CD8-positive, alpha-beta memory T cell (primary cell): ENCODE measurements around the gene RGCC. TPM values are rescaled to one million over a fixed set of nuclear protein-coding genes. Genes with fewer than 3 reads are reported as not detected.

ENCODE experiments used
- CTCF ChIA-PET: fragments of 350-600 bp; sonication (Branson Sonifier 250); formaldehyde crosslinking; loops from one replicate; lab custom pipeline; 2021; ENCODE audit warnings: antibody characterized with exemption; lab: Charles Lee
- POLR2A ChIA-PET: fragments of 350-600 bp; sonication (Branson Sonifier 250); formaldehyde crosslinking; loops from one replicate; lab custom pipeline; 2021; ENCODE audit warnings: antibody characterized with exemption; lab: Charles Lee
- DNase-seq, 5 donors: peaks; one replicate each; pipeline versions ENCODE4 v3.0.0 to v3.0.0-alpha.2; 2020 to 2022; ENCODE audit warnings: mixed read lengths in 1 of 5
- H3K27ac ChIP-seq: one replicate; pipeline ENCODE4 v1.7.0; 2013; ENCODE audit warnings: low read depth, mild to moderate bottlenecking, low read length, moderate library complexity
- H3K27me3 ChIP-seq: 2 replicates; pipeline ENCODE4 v1.7.0; 2013; ENCODE audit warnings: low read length, mild to moderate bottlenecking; ENCODE audit not compliant: insufficient read depth, poor library complexity, severe bottlenecking
- H3K36me3 ChIP-seq: 2 replicates; pipeline ENCODE4 v1.7.0; 2013; ENCODE audit warnings: mild to moderate bottlenecking, low read length, moderate library complexity; ENCODE audit not compliant: insufficient read depth
- H3K4me1 ChIP-seq: 2 replicates; pipeline ENCODE4 v1.7.0; 2013; ENCODE audit warnings: mild to moderate bottlenecking, low read length, moderate library complexity; ENCODE audit not compliant: insufficient read depth
- H3K4me3 ChIP-seq: 2 replicates; pipeline ENCODE4 v1.7.0; 2013; ENCODE audit warnings: mild to moderate bottlenecking, low read length
- H3K9me3 ChIP-seq: 2 replicates; pipeline ENCODE4 v1.7.0; 2013; ENCODE audit warnings: mild to moderate bottlenecking, low read length
- H3K27ac Mint-ChIP-seq, 8 donors: one replicate each; pipeline ENCODE4 v1.8.0; 2020 to 2021; ENCODE audit warnings: mixed read lengths in 8 of 8, mild to moderate bottlenecking in 6 of 8, inconsistent platforms in 3 of 8, moderate library complexity in 3 of 8
- H3K27me3 Mint-ChIP-seq, 2 donors: one replicate each; pipeline ENCODE4 v1.8.0; 2020 to 2021; ENCODE audit warnings: mixed read lengths in 2 of 2, mild to moderate bottlenecking in 1 of 2, moderate library complexity in 1 of 2
- H3K36me3 Mint-ChIP-seq, 3 donors: one replicate each; pipeline ENCODE4 v1.8.0; 2020 to 2021; ENCODE audit warnings: mixed read lengths in 3 of 3, inconsistent platforms in 1 of 3, mild to moderate bottlenecking in 1 of 3
- H3K4me1 Mint-ChIP-seq, 3 donors: one replicate each; pipeline ENCODE4 v1.8.0; 2020 to 2021; ENCODE audit warnings: mixed read lengths in 3 of 3, inconsistent platforms in 1 of 3, mild to moderate bottlenecking in 1 of 3
- H3K4me3 Mint-ChIP-seq, 7 donors: one replicate each; pipeline ENCODE4 v1.8.0; 2020 to 2021; ENCODE audit warnings: mixed read lengths in 7 of 7, mild to moderate bottlenecking in 6 of 7, moderate library complexity in 4 of 7, inconsistent platforms in 2 of 7
- H3K9me3 Mint-ChIP-seq, 5 donors: one replicate each; pipeline ENCODE4 v1.8.0; 2020 to 2022; ENCODE audit warnings: mixed read lengths in 5 of 5, mild to moderate bottlenecking in 3 of 5, moderate library complexity in 2 of 5, inconsistent platforms in 1 of 5
- polyA plus RNA-seq: library from polyadenylated mRNA; unstranded; fragments of 300-500 nt; fragmentation: Illumina TruSeq; gene quantifications from one replicate; pipeline ENCODE4 v1.2.3, GENCODE V29; 2021
- total RNA-seq, 2 experiments: library from RNA; stranded (reverse); gene quantifications; one replicate each; pipeline ENCODE4 v1.2.3, GENCODE V29; 2021

The RGCC gene
- total and polyA plus RNA-seq, 3 experiments from 2014 or later: 83.0 to 110 (median 107) TPM

GRCh38 chr13:41491436-41491835 lies 34.1 kb downstream of the RGCC start:
- POLR2A ChIA-PET: interaction anchor here (0.8 to 1.7 kb wide), 2 partner anchors 26 to 34 kb away, joined by 3 to 5 read pairs; no protein-coding TSS in a partner anchor
- Histone ChIP-seq H3K27ac (no peak overlapping the region), H3K4me3 (no peak overlapping the region), H3K9me3 (peaks cover 2% of the 10 kb centered on the region), H3K4me1 (peaks cover 69% of the 10 kb centered on the region), H3K27me3 (no peaks in the 10 kb centered on the region), H3K36me3 (no peaks in the 10 kb centered on the region)
- Mint-ChIP-seq H3K27me3 (no peaks in the 10 kb centered on the region), H3K9me3 (peaks cover 0 to 2% (median 0%) of the 10 kb centered on the region in 5 donors), H3K4me3 (peak overlapping the region in 3 of 7 donors; percentile 27 to 82 (median 68)), H3K27ac (peak overlapping the region; percentile 70 to 99 (median 98)), H3K36me3 (peaks cover 0 to 5% (median 2%) of the 10 kb centered on the region in 3 donors), H3K4me1 (peaks cover 49 to 59% (median 53%) of the 10 kb centered on the region in 3 donors)
- CTCF ChIA-PET: interaction anchor here (1.1 to 2.3 kb wide), 4 partner anchors 8 to 33 kb away, joined by 4 to 7 read pairs (median 6); no protein-coding TSS in a partner anchor
- no peak for DNase-seq

- Mint-ChIP-seq H3K9me3 (no peaks in the 10 kb centered on the region), H3K27me3 (no peaks in the 10 kb centered on the region), H3K4me3 (peak overlapping the region; percentile 13 to 86 (median 76)), H3K27ac (peak overlapping the region; percentile 95 to 99 (median 98)), H3K4me1 (peaks cover 52 to 68% (median 65%) of the 10 kb centered on the region in 3 donors), H3K36me3 (no peaks in the 10 kb centered on the region)
- CTCF ChIA-PET: interaction anchor here (1.1 to 2.3 kb wide), 4 partner anchors 12 to 34 kb away, joined by 3 to 7 read pairs (median 6); no protein-coding TSS in a partner anchor
- peaks cover 72% of the 10 kb centered on the region for H3K4me1 ChIP-seq
- no peaks in the 10 kb centered on the region for H3K36me3 ChIP-seq
- peak in 3 of 5 donors; percentile 60 to 73 (median 63) for DNase-seq
- H3K4me3 ChIP-seq: peak overlapping the region; percentile 46
- peak overlapping the region; percentile 65 for H3K27ac ChIP-seq
- H3K27me3 ChIP-seq: no peaks in the 10 kb centered on the region
- no peaks in the 10 kb centered on the region for H3K9me3 ChIP-seq
- POLR2A ChIA-PET: interaction anchor here (0.9 to 1.9 kb wide), 4 partner anchors 28 to 34 kb away, joined by 3 to 10 read pairs (median 5); no protein-coding TSS in a partner anchor
Measured at GRCh38 chr13:41492432-41493260, 35.3 kb downstream of the RGCC start.

DNA sequence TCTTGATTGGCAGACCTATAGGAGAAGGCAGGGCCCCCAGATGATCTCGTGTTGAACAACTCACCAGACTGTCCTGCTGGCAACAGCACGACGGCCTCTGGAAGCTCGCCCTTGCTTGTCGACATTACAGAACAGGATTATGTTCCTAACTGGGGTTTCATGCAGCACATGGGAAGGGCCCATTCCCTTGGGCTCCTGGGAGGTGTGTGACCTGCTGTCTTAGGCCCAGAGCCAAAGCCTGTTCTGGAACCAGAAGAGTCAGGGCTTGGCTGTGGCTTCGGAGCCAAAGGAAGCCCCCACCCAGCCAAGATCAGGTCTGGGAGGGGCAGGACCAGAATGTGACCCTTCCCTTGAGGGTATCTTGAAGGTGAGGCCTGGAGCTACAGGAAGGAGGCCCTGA lies 36.9 kb downstream of the RGCC start:
- Histone ChIP-seq H3K4me3 (no peak overlapping the region), H3K4me1 (peaks cover 74% of the 10 kb centered on the region), H3K9me3 (no peaks in the 10 kb centered on the region), H3K36me3 (no peaks in the 10 kb centered on the region), H3K27me3 (no peaks in the 10 kb centered on the region), H3K27ac (no peak overlapping the region)
- CTCF ChIA-PET: interaction anchor here (0.9 to 1.8 kb wide), 3 partner anchors 10 to 36 kb away, joined by 3 to 7 read pairs (median 5); no protein-coding TSS in a partner anchor
- H3K9me3 Mint-ChIP-seq: no peaks in the 10 kb centered on the region
- H3K27ac Mint-ChIP-seq: peak overlapping the region in 7 of 8 donors; percentile 95 to 99 (median 98)
- H3K36me3 Mint-ChIP-seq: no peaks in the 10 kb centered on the region
- no peaks in the 10 kb centered on the region for H3K27me3 Mint-ChIP-seq
- H3K4me3 Mint-ChIP-seq: peak overlapping the region in 1 of 7 donors; percentile 78
- peaks cover 46 to 64% (median 62%) of the 10 kb centered on the region in 3 donors for H3K4me1 Mint-ChIP-seq
- DNase-seq: no peak
- POLR2A ChIA-PET: no interaction called here

DNA sequence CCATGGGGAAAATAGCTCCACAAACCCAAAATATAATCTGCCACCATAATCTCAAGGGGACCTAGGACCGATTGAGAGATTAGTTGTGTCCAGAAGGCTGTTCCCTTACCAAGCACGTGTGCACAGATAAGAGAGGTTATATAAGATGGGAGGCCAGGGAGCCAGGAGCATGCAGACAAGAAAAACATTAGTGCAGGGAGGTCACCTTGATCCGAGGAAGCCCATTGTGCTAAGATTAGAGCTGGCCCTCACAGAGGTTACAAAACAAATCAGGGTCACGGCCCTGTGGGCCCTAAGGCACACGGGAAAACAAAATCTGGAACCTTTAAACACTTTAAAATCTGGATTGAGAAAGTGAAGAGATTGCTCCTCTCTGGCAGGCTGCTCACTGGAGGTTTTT lies 37.7 kb downstream of the RGCC start:
- H3K9me3 Mint-ChIP-seq: no peaks in the 10 kb centered on the region
- no peaks in the 10 kb centered on the region for H3K36me3 ChIP-seq
- no peak overlapping the region for H3K4me3 ChIP-seq
- POLR2A ChIA-PET: no interaction called here
- H3K27me3 ChIP-seq: no peaks in the 10 kb centered on the region
- H3K4me1 Mint-ChIP-seq: peaks cover 48 to 69% (median 65%) of the 10 kb centered on the region in 3 donors
- DNase-seq: no peak
- no peak overlapping the region for H3K27ac ChIP-seq
- no peaks in the 10 kb centered on the region for H3K9me3 ChIP-seq
- no peak overlapping the region for H3K4me3 Mint-ChIP-seq
- no peaks in the 10 kb centered on the region for H3K27me3 Mint-ChIP-seq
- H3K4me1 ChIP-seq: peaks cover 75% of the 10 kb centered on the region
- CTCF ChIA-PET: interaction anchor here (0.9 to 1.8 kb wide), 5 partner anchors 10 to 38 kb away, joined by 3 to 7 read pairs (median 4); no protein-coding TSS in a partner anchor
- H3K27ac Mint-ChIP-seq: peak overlapping the region in 4 of 8 donors; percentile 68 to 99 (median 98)
- H3K36me3 Mint-ChIP-seq: no peaks in the 10 kb centered on the region

DNA sequence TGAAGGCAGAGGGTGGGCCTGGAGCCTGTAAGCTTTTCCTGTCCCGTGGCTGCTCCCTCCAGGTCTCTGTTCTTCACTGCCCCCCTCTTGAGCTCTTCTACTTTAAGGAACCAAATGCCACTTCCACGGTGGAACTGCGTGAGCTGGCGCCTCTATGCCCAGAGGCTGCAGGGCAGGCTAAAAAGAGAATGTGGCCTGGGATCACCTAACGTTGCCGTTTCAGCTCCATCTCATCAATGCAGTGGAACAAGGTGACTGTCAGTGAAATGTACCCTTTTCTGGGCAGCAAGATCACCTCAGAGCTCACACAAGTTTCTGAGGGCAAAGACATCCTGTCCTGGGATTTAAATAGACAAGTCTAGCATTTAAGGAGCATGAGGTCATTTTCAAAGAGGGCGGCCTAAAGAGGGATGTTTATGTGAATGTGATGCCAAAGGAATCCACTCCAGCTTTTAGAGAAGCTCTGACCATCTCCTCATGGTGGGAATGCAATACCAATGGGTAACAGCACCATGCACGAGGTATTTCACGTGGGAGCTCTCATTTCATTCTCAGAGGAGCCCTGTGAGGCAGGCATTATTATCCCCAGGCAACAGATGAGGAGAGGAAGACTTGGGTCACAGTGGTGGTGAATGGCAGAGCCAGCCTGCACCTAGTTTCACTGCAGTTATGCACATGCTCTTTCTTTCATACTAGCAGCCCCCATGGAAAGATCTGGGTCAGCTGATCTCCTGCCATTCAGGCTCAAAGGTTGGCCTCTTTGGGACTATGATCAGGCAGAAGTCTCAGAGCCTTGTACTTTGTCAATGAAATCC lies 39.3 kb downstream of the RGCC start:
- Mint-ChIP-seq H3K27me3 (no peaks in the 10 kb centered on the region), H3K4me3 (peak overlapping the region in 1 of 7 donors; percentile 7), H3K4me1 (peaks cover 50 to 72% (median 69%) of the 10 kb centered on the region in 3 donors), H3K36me3 (no peaks in the 10 kb centered on the region), H3K27ac (peak overlapping the region in 5 of 8 donors; percentile 17 to 88 (median 66)), H3K9me3 (no peaks in the 10 kb centered on the region)
- ChIA-PET POLR2A (no interaction called here), CTCF (interaction anchor here (1.0 to 1.5 kb wide), 2 partner anchors 36 to 38 kb away, joined by 3 to 5 read pairs; no protein-coding TSS in a partner anchor)
- no peak overlapping the region for H3K4me3 ChIP-seq
- H3K4me1 ChIP-seq: peaks cover 75% of the 10 kb centered on the region
- H3K27me3 ChIP-seq: no peaks in the 10 kb centered on the region
- no peak overlapping the region for H3K27ac ChIP-seq
- H3K9me3 ChIP-seq: no peaks in the 10 kb centered on the region
- DNase-seq: no peak
- no peaks in the 10 kb centered on the region for H3K36me3 ChIP-seq

- H3K4me3 ChIP-seq: no peak overlapping the region
- Mint-ChIP-seq H3K9me3 (no peaks in the 10 kb centered on the region), H3K36me3 (no peaks in the 10 kb centered on the region), H3K4me3 (no peak overlapping the region), H3K4me1 (peaks cover 45 to 72% (median 67%) of the 10 kb centered on the region in 3 donors), H3K27me3 (no peaks in the 10 kb centered on the region), H3K27ac (peak overlapping the region in 2 of 8 donors; percentile 17 to 87)
- H3K4me1 ChIP-seq: peaks cover 75% of the 10 kb centered on the region
- no peak for DNase-seq
- POLR2A ChIA-PET: no interaction called here
- no peaks in the 10 kb centered on the region for H3K27me3 ChIP-seq
- no peaks in the 10 kb centered on the region for H3K36me3 ChIP-seq
- no peak overlapping the region for H3K27ac ChIP-seq
- H3K9me3 ChIP-seq: no peaks in the 10 kb centered on the region
- CTCF ChIA-PET: interaction anchor here (1.5 kb wide), 1 partner anchor 39 kb away, joined by 5 read pairs; no protein-coding TSS in a partner anchor
Measured at GRCh38 chr13:41497436-41497835, 40.1 kb downstream of the RGCC start.

DNA sequence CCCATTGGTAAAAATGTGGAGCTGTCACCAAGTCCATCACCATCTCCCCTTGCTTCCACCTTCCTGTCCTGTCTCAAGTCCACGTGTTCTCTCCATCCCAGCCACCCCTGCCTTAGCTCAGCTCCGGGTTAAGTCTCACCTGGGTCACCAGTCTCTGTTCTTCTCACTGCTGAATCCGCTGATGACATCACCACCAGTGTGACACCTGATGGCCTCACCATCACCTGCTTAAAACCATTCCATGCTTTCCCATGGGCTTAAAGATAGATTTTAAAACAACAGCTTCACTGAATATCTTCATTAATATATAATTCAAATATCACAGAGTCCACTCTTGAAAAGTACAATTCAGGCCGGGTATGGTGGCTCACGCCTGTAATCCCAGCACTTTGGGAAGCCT lies 42.1 kb downstream of the RGCC start:
- ChIA-PET CTCF (interaction anchor here (1.2 to 2.0 kb wide), 3 partner anchors 8 to 41 kb away, joined by 3 to 8 read pairs (median 4); no protein-coding TSS in a partner anchor), POLR2A (interaction anchor here (0.6 kb wide), 1 partner anchor 15 kb away, joined by 3 read pairs; no protein-coding TSS in a partner anchor)
- no peak overlapping the region for H3K4me3 ChIP-seq
- H3K4me1 ChIP-seq: peaks cover 63% of the 10 kb centered on the region
- H3K27me3 Mint-ChIP-seq: no peaks in the 10 kb centered on the region
- peaks cover 0 to 4% (median 0%) of the 10 kb centered on the region in 5 donors for H3K9me3 Mint-ChIP-seq
- H3K4me3 Mint-ChIP-seq: no peak overlapping the region
- H3K27me3 ChIP-seq: no peaks in the 10 kb centered on the region
- H3K36me3 ChIP-seq: no peaks in the 10 kb centered on the region
- peak overlapping the region in 3 of 8 donors; percentile 2 to 66 (median 4) for H3K27ac Mint-ChIP-seq
- H3K4me1 Mint-ChIP-seq: peaks cover 35 to 62% (median 57%) of the 10 kb centered on the region in 3 donors
- H3K27ac ChIP-seq: no peak overlapping the region
- DNase-seq: no peak
- no peaks in the 10 kb centered on the region for H3K9me3 ChIP-seq
- peaks cover 0 to 10% (median 0%) of the 10 kb centered on the region in 3 donors for H3K36me3 Mint-ChIP-seq
